Neural cell (in vitro differentiated cells): ENCODE measurements around the gene MEGF11. TPM values are rescaled to one million over a fixed set of nuclear protein-coding genes. Genes with fewer than 3 reads are reported as not detected.

Experiments used
- H2AFZ ChIP-seq: fragments of 200-600, 300-800 bp; sonication (generic), shearing (Covaris generic); 2 replicates; pipeline ENCODE4 v1.6.0; 2014; ENCODE audit warnings: low read depth, mild to moderate bottlenecking, antibody characterized with exemption, low read length, moderate library complexity
- H3F3A ChIP-seq: fragments of 200-600 bp; shearing (Covaris generic); 2 replicates; pipeline ENCODE4 v1.6.1; 2016; ENCODE audit warnings: mild to moderate bottlenecking, moderate library complexity, mixed read lengths, antibody characterized with exemption, low read length; ENCODE audit not compliant: insufficient read depth, poor library complexity, severe bottlenecking
- H3K27ac ChIP-seq: fragments of 200-600, 300-800 bp; sonication (generic), shearing (Covaris generic); 2 replicates; pipeline ENCODE4 v1.5.1; 2014; ENCODE audit warnings: mild to moderate bottlenecking, low read length, moderate library complexity
- H3K27me3 ChIP-seq: fragments of 300-800, 200-600 bp; sonication (generic), shearing (Covaris generic); 2 replicates; pipeline ENCODE4 v1.6.0; 2014; ENCODE audit warnings: mild to moderate bottlenecking, low read depth, low read length, moderate library complexity; ENCODE audit not compliant: insufficient read depth
- H3K36me3 ChIP-seq: fragments of 300-800, 200-600 bp; sonication (generic), shearing (Covaris generic); 2 replicates; pipeline ENCODE4 v1.5.1; 2014; ENCODE audit warnings: mild to moderate bottlenecking, antibody characterized with exemption, low read length, moderate library complexity; ENCODE audit not compliant: insufficient read depth
- H3K4me2 ChIP-seq: fragments of 300-800, 200-600 bp; sonication (generic), shearing (Covaris generic); 2 replicates; pipeline ENCODE4 v1.6.0; 2014; ENCODE audit warnings: mild to moderate bottlenecking, low read length
- H3K4me3 ChIP-seq: fragments of 300-800, 200-600 bp; sonication (generic), shearing (Covaris generic); 2 replicates; pipeline ENCODE4 v1.5.1; 2014; ENCODE audit warnings: mild to moderate bottlenecking, low read length, moderate library complexity
- H3K79me2 ChIP-seq: fragments of 200-600 bp; shearing (Covaris generic); replicated peaks from 2 replicates; pipeline ENCODE4 v1.6.0; 2014; ENCODE audit warnings: mild to moderate bottlenecking, low read length, moderate library complexity; ENCODE audit not compliant: insufficient read depth
- H3K9ac ChIP-seq: fragments of 300-800, 200-600 bp; sonication (generic), shearing (Covaris generic); 2 replicates; pipeline ENCODE4 v1.6.1; 2016; ENCODE audit warnings: mild to moderate bottlenecking, low read length, mixed read lengths
- H3K9me2 ChIP-seq: fragments of 200-600 bp; shearing (Covaris generic); 2 replicates; pipeline ENCODE4 v1.6.1; 2016; ENCODE audit warnings: mild to moderate bottlenecking, low read length, mixed read lengths; ENCODE audit not compliant: insufficient read depth
- H3K9me3 ChIP-seq: fragments of 200-600, 300-800 bp; sonication (generic), shearing (Covaris generic); 2 replicates; pipeline ENCODE4 v1.6.1; 2016; ENCODE audit warnings: mild to moderate bottlenecking, mixed run types, low read length, moderate library complexity, mixed read lengths
- H4K20me1 ChIP-seq: fragments of 200-600 bp; shearing (Covaris generic); 2 replicates; pipeline ENCODE4 v1.6.1; 2016; ENCODE audit warnings: mild to moderate bottlenecking, mixed run types; ENCODE audit not compliant: insufficient read depth
- EP300 ChIP-seq: fragments of 450-650 bp; conservative IDR thresholded peaks from 2 replicates; pipeline ENCODE4 v1.6.1; 2014; ENCODE audit warnings: antibody characterized with exemption, mild to moderate bottlenecking, moderate library complexity; ENCODE audit not compliant: poor library complexity, severe bottlenecking
- EZH2 ChIP-seq: fragments of 200-600, 300-800 bp; shearing (Covaris generic), sonication (generic); IDR thresholded peaks from 2 replicates; pipeline ENCODE4 v1.6.1; 2014; ENCODE audit warnings: antibody characterized with exemption, low read length, borderline replicate concordance, mild to moderate bottlenecking; ENCODE audit not compliant: insufficient read depth, poor library complexity, severe bottlenecking
- MXI1 ChIP-seq: fragments of 450-650 bp; conservative IDR thresholded peaks from 2 replicates; pipeline ENCODE4 v1.6.1; 2014; ENCODE audit warnings: antibody characterized with exemption, mild to moderate bottlenecking; ENCODE audit not compliant: poor library complexity, severe bottlenecking
- POLR2AphosphoS5 ChIP-seq: IDR thresholded peaks from 2 replicates; pipeline ENCODE4 v1.6.1; 2012
- RAD21 ChIP-seq: fragments of 450-650 bp; conservative IDR thresholded peaks from 2 replicates; pipeline ENCODE4 v1.6.1; 2014; ENCODE audit warnings: antibody characterized with exemption, mild to moderate bottlenecking, moderate library complexity
- SMC3 ChIP-seq: fragments of 450-650 bp; conservative IDR thresholded peaks from 2 replicates; pipeline ENCODE4 v1.6.1; 2014; ENCODE audit warnings: antibody characterized with exemption, mild to moderate bottlenecking, moderate library complexity; ENCODE audit not compliant: poor library complexity
- TAF1 ChIP-seq: IDR thresholded peaks from 2 replicates; pipeline ENCODE4 v1.6.1; 2012; ENCODE audit warnings: low read depth
- polyA plus RNA-seq: library from polyadenylated mRNA; depleted of rRNA; stranded (reverse); fragments of >200 nt; gene quantifications from 2 replicates; pipeline ENCODE4 v1.2.3, GENCODE V29; 2014
- TF ChIP-seq, protein P1 (sequence below): fragments of 450-650 bp; IDR thresholded peaks from 2 replicates; pipeline ENCODE4 v1.5.1; 2014; ENCODE audit warnings: antibody characterized with exemption, mild to moderate bottlenecking, moderate library complexity; ENCODE audit not compliant: poor library complexity, severe bottlenecking
- TF ChIP-seq, protein P2 (sequence below): IDR thresholded peaks from 2 replicates; pipeline ENCODE4 v1.6.1; 2012; ENCODE audit warnings: borderline replicate concordance

MEGF11 gene
- polyA plus RNA-seq, 1 donor from 2014 or later: 0.64 TPM

DNA sequence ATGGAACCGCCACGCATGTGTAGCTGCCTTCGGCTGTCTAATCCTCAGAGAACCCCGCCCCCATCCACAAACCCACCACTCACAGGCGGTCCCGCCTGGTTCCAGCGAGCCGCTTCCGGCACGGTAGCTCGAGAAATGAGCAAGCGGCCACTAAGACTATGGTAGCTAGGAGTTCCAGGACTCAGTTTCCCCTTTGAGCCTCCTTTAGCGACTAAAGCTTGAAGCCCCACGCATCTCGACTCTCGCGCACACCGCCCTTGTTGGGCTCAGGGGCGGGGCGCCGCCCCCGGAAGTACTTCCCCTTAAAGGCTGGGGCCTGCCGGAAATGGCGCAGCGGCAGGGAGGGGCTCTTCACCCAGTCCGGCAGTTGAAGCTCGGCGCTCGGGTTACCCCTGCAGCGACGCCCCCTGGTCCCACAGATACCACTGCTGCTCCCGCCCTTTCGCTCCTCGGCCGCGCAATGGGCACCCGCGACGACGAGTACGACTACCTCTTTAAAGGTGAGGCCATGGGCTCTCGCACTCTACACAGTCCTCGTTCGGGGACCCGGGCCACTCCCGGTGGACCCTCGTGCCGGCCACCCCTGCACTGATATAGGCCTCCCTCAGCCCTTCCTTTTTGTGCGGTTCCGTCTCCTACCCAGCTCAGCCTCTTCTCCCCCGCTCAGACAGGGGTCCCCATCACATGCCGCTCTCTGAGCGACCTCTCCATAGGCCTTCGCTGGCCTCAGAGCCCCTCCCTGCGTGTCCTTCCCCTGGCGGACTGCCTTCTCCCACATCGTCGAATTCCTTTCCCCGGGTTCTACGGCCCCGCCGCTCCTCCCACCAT is 384.2 kb downstream of the MEGF11 start, which contains the start of gene RAB11A:
TSS of gene RAB11A (plus strand) at position 366 of the 828 bp plus-strand sequence. CDS start at position 461, 95 bp downstream.
- Histone ChIP-seq H3K9me2 (no peaks in the 10 kb centered on the region), H3K79me2 (peaks cover 34% of the 10 kb centered on the region), H3F3A (peaks cover 9% of the 10 kb centered on the region), H3K27me3 (no peaks in the 10 kb centered on the region), H3K4me2 (no peak within 1 kb of the TSS), H2AFZ (peak within 1 kb of the TSS; percentile 71), H3K9me3 (no peaks in the 10 kb centered on the region), H3K9ac (peak within 1 kb of the TSS; percentile 99), H4K20me1 (no peaks in the 10 kb centered on the region), H3K36me3 (no peaks in the 10 kb centered on the region), H3K27ac (peak within 1 kb of the TSS; percentile 98), H3K4me3 (peak within 1 kb of the TSS; percentile 97)
- peak; percentile 81 for TF ChIP-seq TAF1
- peak; percentile 57 for TF ChIP-seq RAD21
- peak; percentile 97 for TF ChIP-seq POLR2AphosphoS5
- TF ChIP-seq SMC3: peak; percentile 71
- TF ChIP-seq EP300: peak; percentile 78
- TF ChIP-seq MXI1: peak; percentile 88
- TF ChIP-seq, protein P1, sequence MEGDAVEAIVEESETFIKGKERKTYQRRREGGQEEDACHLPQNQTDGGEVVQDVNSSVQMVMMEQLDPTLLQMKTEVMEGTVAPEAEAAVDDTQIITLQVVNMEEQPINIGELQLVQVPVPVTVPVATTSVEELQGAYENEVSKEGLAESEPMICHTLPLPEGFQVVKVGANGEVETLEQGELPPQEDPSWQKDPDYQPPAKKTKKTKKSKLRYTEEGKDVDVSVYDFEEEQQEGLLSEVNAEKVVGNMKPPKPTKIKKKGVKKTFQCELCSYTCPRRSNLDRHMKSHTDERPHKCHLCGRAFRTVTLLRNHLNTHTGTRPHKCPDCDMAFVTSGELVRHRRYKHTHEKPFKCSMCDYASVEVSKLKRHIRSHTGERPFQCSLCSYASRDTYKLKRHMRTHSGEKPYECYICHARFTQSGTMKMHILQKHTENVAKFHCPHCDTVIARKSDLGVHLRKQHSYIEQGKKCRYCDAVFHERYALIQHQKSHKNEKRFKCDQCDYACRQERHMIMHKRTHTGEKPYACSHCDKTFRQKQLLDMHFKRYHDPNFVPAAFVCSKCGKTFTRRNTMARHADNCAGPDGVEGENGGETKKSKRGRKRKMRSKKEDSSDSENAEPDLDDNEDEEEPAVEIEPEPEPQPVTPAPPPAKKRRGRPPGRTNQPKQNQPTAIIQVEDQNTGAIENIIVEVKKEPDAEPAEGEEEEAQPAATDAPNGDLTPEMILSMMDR: peak; percentile 73
- TF ChIP-seq, protein P2, sequence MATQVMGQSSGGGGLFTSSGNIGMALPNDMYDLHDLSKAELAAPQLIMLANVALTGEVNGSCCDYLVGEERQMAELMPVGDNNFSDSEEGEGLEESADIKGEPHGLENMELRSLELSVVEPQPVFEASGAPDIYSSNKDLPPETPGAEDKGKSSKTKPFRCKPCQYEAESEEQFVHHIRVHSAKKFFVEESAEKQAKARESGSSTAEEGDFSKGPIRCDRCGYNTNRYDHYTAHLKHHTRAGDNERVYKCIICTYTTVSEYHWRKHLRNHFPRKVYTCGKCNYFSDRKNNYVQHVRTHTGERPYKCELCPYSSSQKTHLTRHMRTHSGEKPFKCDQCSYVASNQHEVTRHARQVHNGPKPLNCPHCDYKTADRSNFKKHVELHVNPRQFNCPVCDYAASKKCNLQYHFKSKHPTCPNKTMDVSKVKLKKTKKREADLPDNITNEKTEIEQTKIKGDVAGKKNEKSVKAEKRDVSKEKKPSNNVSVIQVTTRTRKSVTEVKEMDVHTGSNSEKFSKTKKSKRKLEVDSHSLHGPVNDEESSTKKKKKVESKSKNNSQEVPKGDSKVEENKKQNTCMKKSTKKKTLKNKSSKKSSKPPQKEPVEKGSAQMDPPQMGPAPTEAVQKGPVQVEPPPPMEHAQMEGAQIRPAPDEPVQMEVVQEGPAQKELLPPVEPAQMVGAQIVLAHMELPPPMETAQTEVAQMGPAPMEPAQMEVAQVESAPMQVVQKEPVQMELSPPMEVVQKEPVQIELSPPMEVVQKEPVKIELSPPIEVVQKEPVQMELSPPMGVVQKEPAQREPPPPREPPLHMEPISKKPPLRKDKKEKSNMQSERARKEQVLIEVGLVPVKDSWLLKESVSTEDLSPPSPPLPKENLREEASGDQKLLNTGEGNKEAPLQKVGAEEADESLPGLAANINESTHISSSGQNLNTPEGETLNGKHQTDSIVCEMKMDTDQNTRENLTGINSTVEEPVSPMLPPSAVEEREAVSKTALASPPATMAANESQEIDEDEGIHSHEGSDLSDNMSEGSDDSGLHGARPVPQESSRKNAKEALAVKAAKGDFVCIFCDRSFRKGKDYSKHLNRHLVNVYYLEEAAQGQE: peak; percentile 77
- no peak for TF ChIP-seq EZH2

DNA sequence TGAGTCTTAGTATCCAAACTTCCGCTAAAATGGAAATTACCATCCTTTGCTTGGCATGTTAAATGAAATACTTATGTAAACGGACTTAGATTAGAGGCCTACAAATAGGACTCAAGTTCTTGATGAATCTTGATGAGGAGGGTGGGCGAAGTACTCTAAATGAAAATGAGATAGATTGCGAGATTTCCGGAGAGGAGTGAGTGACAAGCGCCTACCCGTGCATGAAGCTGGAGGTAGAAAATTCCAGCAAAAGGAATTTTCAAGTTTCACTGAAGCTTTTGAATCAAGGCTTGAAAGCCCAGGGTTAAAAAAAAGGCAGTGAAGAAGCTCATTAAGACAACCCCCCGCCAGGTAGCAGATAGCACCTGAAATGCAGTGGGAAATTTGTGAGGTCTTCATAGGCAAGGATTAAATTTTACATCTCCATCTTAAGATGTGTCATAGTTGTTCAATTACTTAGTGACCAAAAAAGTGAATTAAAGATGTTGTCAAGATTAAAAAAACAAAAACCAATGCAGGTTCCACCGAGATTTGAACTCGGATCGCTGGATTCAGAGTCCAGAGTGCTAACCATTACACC is 384.9 kb downstream of the MEGF11 start:
- Histone ChIP-seq H3K79me2 (peaks cover 27% of the 10 kb centered on the region), H3K4me2 (no peak overlapping the region), H3K27ac (peak overlapping the region; percentile 98), H3K36me3 (no peaks in the 10 kb centered on the region), H3F3A (peaks cover 9% of the 10 kb centered on the region), H2AFZ (no peak overlapping the region), H3K9me2 (no peaks in the 10 kb centered on the region), H3K9me3 (no peaks in the 10 kb centered on the region), H4K20me1 (no peaks in the 10 kb centered on the region), H3K4me3 (peak overlapping the region; percentile 97), H3K9ac (peak overlapping the region; percentile 99), H3K27me3 (no peaks in the 10 kb centered on the region)
- TF ChIP-seq RAD21: no peak
- TF ChIP-seq SMC3: no peak
- no peak for TF ChIP-seq EP300
- TF ChIP-seq, protein P1: no peak
- TF ChIP-seq POLR2AphosphoS5: no peak
- no peak for TF ChIP-seq EZH2
- TF ChIP-seq MXI1: no peak
- TF ChIP-seq, protein P2: no peak
- TF ChIP-seq TAF1: no peak
